Activated CD4-positive, alpha-beta T cell treated with anti-CD3 and anti-CD28 coated beads, Interleukin-10, Interleukin-2, amounts not matched to agents 100 ng/mL and 50 ng/mL, durations not matched to agents 16 hours and 8 hours (primary cell): ENCODE data around the gene MC2R.
"Not testable (repeated sequence)": the region's sequence is repeated elsewhere in the genome, so short reads cannot be mapped to it uniquely, and the experiment has no call there.

Source experiments
- DNase-seq: peaks from one replicate; pipeline ENCODE4 v3.0.0-alpha.2; 2020

MC2R gene

GRCh38 chr18:13892098-13892497 is 23.2 kb downstream of the MC2R start:
- DNase-seq = no peak

- DNase-seq = no peak
Observed at GRCh38 chr18:13890761-13891361, 24.5 kb downstream of the MC2R start.

- peak; percentile 5 for DNase-seq
Observed at GRCh38 chr18:13889671-13890070, 25.7 kb downstream of the MC2R start.

GRCh38 chr18:13888191-13888716 is 27.1 kb downstream of the MC2R start:
- DNase-seq = no peak

- no peak for DNase-seq
Observed at GRCh38 chr18:13885009-13885408, 30.3 kb downstream of the MC2R start.

- DNase-seq = no peak
Observed at GRCh38 chr18:13879937-13880336, 35.4 kb downstream of the MC2R start.

GRCh38 chr18:13879492-13879891 is 35.8 kb downstream of the MC2R start:
- DNase-seq = no peak

- DNase-seq = no peak
Observed at GRCh38 chr18:13878857-13879256, 36.5 kb downstream of the MC2R start.

GRCh38 chr18:13877157-13877556 is 38.2 kb downstream of the MC2R start:
- no peak for DNase-seq

GRCh38 chr18:13874558-13874957 is 40.8 kb downstream of the MC2R start:
- no peak for DNase-seq

GRCh38 chr18:13872932-13873331 is 42.4 kb downstream of the MC2R start:
- no peak for DNase-seq

GRCh38 chr18:13872373-13872772 is 43.0 kb downstream of the MC2R start:
- DNase-seq = no peak

- no peak for DNase-seq
Observed at GRCh38 chr18:13871701-13872100, 43.6 kb downstream of the MC2R start.

GRCh38 chr18:13868501-13869271 is 46.6 kb downstream of the MC2R start:
- DNase-seq = no peak

GRCh38 chr18:13862898-13863297 is 52.4 kb downstream of the MC2R start:
- DNase-seq = not testable (repeated sequence)

GRCh38 chr18:13849791-13850190 is 65.5 kb downstream of the MC2R start:
- DNase-seq = no peak

- no peak for DNase-seq
Observed at GRCh38 chr18:13836559-13836958, 78.8 kb downstream of the MC2R start.

GRCh38 chr18:13835202-13835601 is 80.1 kb downstream of the MC2R start:
- no peak for DNase-seq

- no peak for DNase-seq
Observed at GRCh38 chr18:13834496-13835015, 80.8 kb downstream of the MC2R start.
